ENCODE data around the gene RNF26. TPM values are rescaled to one million over a fixed set of nuclear protein-coding genes. Genes with fewer than 3 reads are reported as not detected.

Gene RNF26
- total RNA-seq, 1 experiment from 2014 or later, result 19.2 TPM

- Mint-ChIP-seq H3K27me3 (ENCODE audit: insufficient read depth, unreplicated experiment) (no peaks in the 10 kb centered on the region), H3K27ac (ENCODE audit: low read depth, unreplicated experiment) (peak overlapping the region; percentile 73), H3K36me3 (ENCODE audit: insufficient read depth, unreplicated experiment) (peaks cover 4% of the 10 kb centered on the region), H3K4me3 (ENCODE audit: unreplicated experiment) (peak overlapping the region; percentile 54), H3K9me3 (ENCODE audit: unreplicated experiment) (no peaks in the 10 kb centered on the region), H3K4me1 (ENCODE audit: insufficient read depth, unreplicated experiment) (peaks cover 71% of the 10 kb centered on the region)
- no TSS peak for BruUV-seq (replicated peaks)
- intact Hi-C loops (cut with micrococcal nuclease), result no loop called here
- POLR2A ChIA-PET, result interaction anchor here (0.6 to 10.6 kb wide), 8 partner anchors 8 to 754 kb away, joined by 3 to 85 read pairs (median 5); no protein-coding TSS in a partner anchor
- DNase-seq (ENCODE audit: unreplicated experiment), result no peak
- no peak for TF ChIP-seq CTCF (IDR thresholded peaks at IDR 0.05; ENCODE audit: unreplicated experiment)
- CTCF ChIA-PET, result interaction anchor here (0.6 to 19.9 kb wide), 10 partner anchors 10 to 105 kb away, joined by 3 to 415 read pairs (median 8); partner anchors contain the start of gene USP2
These were observed 35.0 kb downstream of the RNF26 start for GRCh38 chr11:119369132-119369925.

DNA sequence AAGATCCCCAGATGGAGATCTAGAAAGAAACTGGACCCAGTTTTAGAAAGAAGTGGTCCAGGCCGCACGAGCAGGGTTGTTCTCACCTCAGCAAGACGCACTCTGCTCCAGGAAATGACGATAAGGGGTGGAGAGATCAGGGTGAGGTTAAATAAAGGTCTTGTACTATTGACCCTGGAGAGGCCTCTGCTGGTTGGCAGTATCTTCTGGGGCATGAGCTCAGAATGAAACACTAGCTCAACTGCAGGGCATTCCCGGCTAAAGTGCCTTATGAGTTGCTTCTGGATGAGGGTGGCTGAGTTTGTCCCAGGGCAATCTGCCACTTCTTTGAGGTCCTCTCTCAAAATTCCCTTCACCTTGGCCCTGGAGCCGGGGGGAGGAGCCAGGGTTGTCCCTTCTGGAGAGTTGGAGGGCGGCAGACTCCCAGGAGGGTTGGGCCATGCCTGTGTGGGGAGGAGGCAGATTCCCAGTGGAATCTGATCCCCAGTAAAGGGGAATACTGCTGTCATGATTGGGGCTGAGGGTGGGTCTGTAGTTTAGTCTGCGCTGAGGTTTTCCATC, 36.2 kb downstream of the RNF26 start:
- no TSS peak for BruUV-seq (replicated peaks)
- Mint-ChIP-seq H3K27me3 (ENCODE audit: insufficient read depth, unreplicated experiment) (no peaks in the 10 kb centered on the region), H3K9me3 (ENCODE audit: unreplicated experiment) (no peaks in the 10 kb centered on the region), H3K27ac (ENCODE audit: low read depth, unreplicated experiment) (peak overlapping the region; percentile 42), H3K4me1 (ENCODE audit: insufficient read depth, unreplicated experiment) (peaks cover 60% of the 10 kb centered on the region), H3K36me3 (ENCODE audit: insufficient read depth, unreplicated experiment) (peaks cover 4% of the 10 kb centered on the region), H3K4me3 (ENCODE audit: unreplicated experiment) (no peak overlapping the region)
- ChIA-PET POLR2A (interaction anchor here (0.6 to 10.6 kb wide), 4 partner anchors 9 to 336 kb away, joined by 3 to 85 read pairs (median 22); no protein-coding TSS in a partner anchor), CTCF (interaction anchor here (0.6 to 19.9 kb wide), 12 partner anchors 11 to 745 kb away, joined by 3 to 415 read pairs (median 4); partner anchors contain the start of genes C1QTNF5 and USP2)
- no peak for TF ChIP-seq CTCF (IDR thresholded peaks at IDR 0.05; ENCODE audit: unreplicated experiment)
- no peak for DNase-seq (ENCODE audit: unreplicated experiment)
- intact Hi-C loops (cut with micrococcal nuclease), result loop anchor here (1.0 kb wide), 1 partner anchor 9 kb away; no protein-coding TSS in a partner anchor

DNA sequence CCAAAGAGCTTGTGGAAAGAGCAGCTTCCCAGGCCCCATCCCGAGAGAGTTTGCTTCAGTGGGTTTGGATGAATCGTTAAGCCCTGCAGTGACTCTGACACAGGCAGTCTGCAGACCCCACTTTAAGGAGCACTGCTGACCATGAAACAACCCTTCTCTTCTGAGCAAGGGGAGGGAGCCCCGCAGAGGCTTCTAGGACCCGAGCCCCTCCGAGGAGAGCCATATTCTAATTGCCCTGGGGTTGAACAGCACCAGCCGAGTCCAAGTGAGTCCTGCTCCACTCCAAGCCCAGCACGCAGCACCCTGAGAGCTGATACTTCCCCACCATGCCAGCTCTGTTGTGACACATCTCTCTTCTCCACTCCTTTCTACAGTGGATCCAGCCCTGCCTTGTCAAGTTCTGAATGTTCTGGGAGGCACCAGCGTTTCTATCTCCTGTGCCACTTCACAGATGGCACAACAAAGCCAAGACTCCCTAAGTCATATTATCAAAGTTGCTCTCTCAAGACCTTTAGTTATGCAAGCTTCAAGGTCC, 36.8 kb downstream of the RNF26 start:
- TF ChIP-seq CTCF (IDR thresholded peaks at IDR 0.05; ENCODE audit: unreplicated experiment), result no peak
- peak overlapping the region; percentile 42 for H3K27ac Mint-ChIP-seq (ENCODE audit: low read depth, unreplicated experiment)
- no peak overlapping the region for H3K4me3 Mint-ChIP-seq (ENCODE audit: unreplicated experiment)
- H3K36me3 Mint-ChIP-seq (ENCODE audit: insufficient read depth, unreplicated experiment), result peaks cover 4% of the 10 kb centered on the region
- ChIA-PET CTCF (interaction anchor here (0.6 to 19.9 kb wide), 13 partner anchors 12 to 745 kb away, joined by 3 to 415 read pairs (median 4); partner anchors contain the start of genes C1QTNF5 and USP2), POLR2A (interaction anchor here (3.5 to 10.6 kb wide), 2 partner anchors 10 to 14 kb away, joined by 39 to 85 read pairs; no protein-coding TSS in a partner anchor)
- no peaks in the 10 kb centered on the region for H3K27me3 Mint-ChIP-seq (ENCODE audit: insufficient read depth, unreplicated experiment)
- H3K9me3 Mint-ChIP-seq (ENCODE audit: unreplicated experiment), result no peaks in the 10 kb centered on the region
- no TSS peak for BruUV-seq (replicated peaks)
- H3K4me1 Mint-ChIP-seq (ENCODE audit: insufficient read depth, unreplicated experiment), result peaks cover 64% of the 10 kb centered on the region
- DNase-seq (ENCODE audit: unreplicated experiment), result no peak
- intact Hi-C loops (cut with micrococcal nuclease), result loop anchor here (1.0 kb wide), 1 partner anchor 10 kb away; no protein-coding TSS in a partner anchor

All from MCF 10A (cell line).